GM19238 (cell line): ENCODE results near the gene UBXN10.

Experiments
- DNase-seq: peaks from one replicate; pipeline ENCODE4 v3.0.0; 2011; ENCODE audit warnings: low spot score; ENCODE audit not compliant: insufficient read length

UBXN10 gene

DNA sequence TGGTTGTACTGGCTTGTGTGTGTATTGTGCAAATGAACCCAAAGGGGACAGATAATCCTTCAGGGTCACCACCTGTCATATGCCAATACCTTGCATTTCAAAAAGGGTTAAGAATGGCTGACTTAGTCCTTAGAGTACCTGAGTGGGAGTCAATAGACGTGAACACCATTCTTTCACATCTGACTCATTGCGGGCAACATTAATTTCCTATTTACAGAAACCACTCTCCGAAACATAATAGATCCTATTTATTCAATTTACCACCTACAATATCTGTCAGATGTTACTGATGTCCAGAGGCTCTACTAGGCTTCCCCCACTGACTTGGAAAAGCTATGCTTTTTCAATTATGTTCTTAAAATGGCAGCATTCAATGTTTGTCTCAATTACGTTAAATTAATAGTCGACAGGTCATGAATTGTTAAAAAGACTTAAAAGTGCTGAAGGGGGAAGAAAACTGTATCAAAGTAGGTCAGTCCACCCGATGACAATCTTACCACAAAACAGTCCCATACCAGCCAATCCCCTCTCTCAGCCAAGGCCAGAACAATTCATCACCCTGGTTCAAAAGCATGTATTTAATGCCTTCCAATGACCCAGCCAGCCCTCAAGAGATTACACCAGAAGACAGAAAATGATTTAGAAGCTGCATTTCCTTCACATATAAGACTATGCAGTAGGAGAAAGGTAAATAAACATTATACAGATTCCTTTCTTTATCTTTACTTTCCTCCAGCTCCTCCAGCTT lies 49.1 kb downstream of the UBXN10 start:
- DNase-seq = no peak

GRCh38 chr1:20237646-20238045 lies 51.8 kb downstream of the UBXN10 start:
- DNase-seq = no peak

- no peak for DNase-seq
Observed at GRCh38 chr1:20240012-20240411, 54.1 kb downstream of the UBXN10 start.

DNA sequence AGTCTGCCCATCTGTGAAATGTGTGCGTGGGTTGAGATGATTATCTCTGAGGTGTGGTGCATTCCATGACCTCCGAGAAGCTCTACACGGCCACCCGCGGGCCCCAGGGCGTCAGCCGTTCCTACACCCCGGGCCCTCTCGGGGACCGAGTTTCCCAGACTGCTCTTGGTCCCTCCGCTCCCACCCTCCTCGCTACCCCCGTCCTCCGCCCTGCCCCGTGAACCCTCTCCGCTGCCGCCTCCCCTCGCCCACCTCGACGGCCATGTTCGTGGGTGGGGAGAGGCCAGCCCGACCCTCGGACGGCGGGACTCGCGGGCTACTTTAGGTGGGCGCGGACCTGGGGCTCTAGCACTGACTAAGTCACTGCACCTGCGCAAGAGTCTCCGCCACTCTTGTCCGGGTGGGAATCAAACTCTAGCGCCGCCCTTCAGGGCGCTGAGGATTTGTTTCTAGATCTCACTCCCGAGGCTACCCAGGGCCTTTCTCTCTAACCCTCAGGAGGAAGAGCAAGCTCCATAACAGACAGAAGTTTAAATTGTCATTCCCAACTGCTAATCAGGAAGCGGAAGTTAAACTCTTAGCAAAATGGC lies 57.1 kb downstream of the UBXN10 start:
- DNase-seq = no peak
